SK-N-MC (cell line): ENCODE data around the gene TTC22.

Experiments
- EZH2 ChIP-seq: fragments of 200-600 bp; sonication (generic); IDR thresholded peaks from one replicate; pipeline ENCODE4 v1.6.1; 2017; ENCODE audit warnings: antibody characterized with exemption
- FOXP2 ChIP-seq: optimal IDR thresholded peaks from 2 replicates; pipeline ENCODE3; 2011; ENCODE audit warnings: mild to moderate bottlenecking, moderate library complexity; ENCODE audit not compliant: insufficient read depth; ENCODE audit errors: extremely low read length, control extremely low read depth
- POLR2AphosphoS5 ChIP-seq: IDR thresholded peaks from 2 replicates; pipeline ENCODE4 v1.6.1; 2012; ENCODE audit warnings: mild to moderate bottlenecking, low read depth, low read length, borderline replicate concordance

- TF ChIP-seq POLR2AphosphoS5 = no peak
- TF ChIP-seq EZH2 = no peak
- no peak for TF ChIP-seq FOXP2
Observed at GRCh38 chr1:54796902-54797301, 4.2 kb downstream of the TTC22 start.
